Cardiac muscle cell (in vitro differentiated cells and primary cell): ENCODE measurements around the gene CEP126. TPM values are rescaled to one million over a fixed set of nuclear protein-coding genes. Genes with fewer than 3 reads are reported as not detected.
"Not testable (repeated sequence)": the region's sequence is repeated elsewhere in the genome, so short reads cannot be mapped to it uniquely, and the experiment has no call there.

Experiments
- DNase-seq, 2 donors: peaks; one replicate each; pipeline versions ENCODE4 v3.0.0 to v3.0.0-alpha.2; 2010 to 2017; ENCODE audit warnings: low read depth in 1 of 2, low spot score in 1 of 2
- H3K27ac ChIP-seq: fragments of 200-600 bp; sonication (generic); 2 replicates; pipeline ENCODE4 v1.5.1; 2016
- H3K27me3 ChIP-seq: fragments of 200-600 bp; sonication (generic); 2 replicates; pipeline ENCODE4 v1.6.0; 2016; ENCODE audit warnings: control low read depth
- H3K36me3 ChIP-seq: fragments of 200-600 bp; sonication (generic); 2 replicates; pipeline ENCODE4 v1.5.1; 2016; ENCODE audit warnings: control low read depth
- H3K4me1 ChIP-seq: fragments of 200-600 bp; sonication (generic); 2 replicates; pipeline ENCODE4 v1.8.1; 2017; ENCODE audit warnings: low read depth, mild to moderate bottlenecking, mixed run types
- H3K4me3 ChIP-seq: fragments of 200-600 bp; sonication (generic); 2 replicates; pipeline ENCODE4 v1.5.1; 2016; ENCODE audit warnings: mild to moderate bottlenecking
- H3K9me3 ChIP-seq: fragments of 200-600 bp; sonication (generic); 2 replicates; pipeline ENCODE4 v1.5.1; 2017; ENCODE audit warnings: low read depth, mild to moderate bottlenecking, control low read depth
- CTCF ChIP-seq: IDR thresholded peaks from 2 replicates; pipeline ENCODE4 v1.5.1; 2012; ENCODE audit warnings: low read depth, mild to moderate bottlenecking, low read length
- polyA plus RNA-seq: library from polyadenylated mRNA; unstranded; fragments of >200 nt; fragmentation: Nextera tagmentation; extraction: Ambion mirVana; gene quantifications from 2 replicates; pipeline ENCODE4 v1.2.1, GENCODE V29; 2016
- total RNA-seq: library from RNA; depleted of rRNA; stranded (reverse); fragments of >200 nt; gene quantifications from 2 replicates; pipeline ENCODE4 v1.2.3, GENCODE V29; 2016

CEP126 gene
- total and polyA plus RNA-seq, 2 experiments from 2014 or later: 1.2 to 1.5 TPM

GRCh38 chr11:101975734-101976133, 60.9 kb downstream of the CEP126 start:
- no peak for DNase-seq
- Histone ChIP-seq H3K27ac (no peak overlapping the region), H3K4me1 (no peaks in the 10 kb centered on the region), H3K9me3 (no peaks in the 10 kb centered on the region), H3K36me3 (no peaks in the 10 kb centered on the region), H3K4me3 (no peak overlapping the region), H3K27me3 (no peaks in the 10 kb centered on the region)
- TF ChIP-seq CTCF: no peak

- Histone ChIP-seq H3K36me3 (no peaks in the 10 kb centered on the region), H3K27ac (no peak overlapping the region), H3K27me3 (no peaks in the 10 kb centered on the region), H3K9me3 (no peaks in the 10 kb centered on the region), H3K4me1 (no peaks in the 10 kb centered on the region), H3K4me3 (no peak overlapping the region)
- peak; percentile 9 for TF ChIP-seq CTCF
- no peak for DNase-seq
These were observed 72.6 kb downstream of the CEP126 start for GRCh38 chr11:101987370-101987769.

- no peak for DNase-seq
- TF ChIP-seq CTCF: no peak
- no peak overlapping the region for H3K4me3 ChIP-seq
- no peaks in the 10 kb centered on the region for H3K27me3 ChIP-seq
- H3K9me3 ChIP-seq: no peaks in the 10 kb centered on the region
- no peaks in the 10 kb centered on the region for H3K4me1 ChIP-seq
- no peaks in the 10 kb centered on the region for H3K36me3 ChIP-seq
- H3K27ac ChIP-seq: no peak overlapping the region
These were observed 78.4 kb downstream of the CEP126 start for GRCh38 chr11:101993172-101993571.

GRCh38 chr11:101994052-101994469, 79.3 kb downstream of the CEP126 start:
- DNase-seq, H3K36me3 ChIP-seq, H3K27me3 ChIP-seq, H3K9me3 ChIP-seq, H3K4me3 ChIP-seq, H3K27ac ChIP-seq, H3K4me1 ChIP-seq: not testable (repeated sequence)

- Histone ChIP-seq H3K27ac (no peak overlapping the region), H3K4me1 (no peaks in the 10 kb centered on the region), H3K9me3 (no peaks in the 10 kb centered on the region), H3K27me3 (no peaks in the 10 kb centered on the region), H3K4me3 (no peak overlapping the region), H3K36me3 (no peaks in the 10 kb centered on the region)
- DNase-seq: no peak
- no peak for TF ChIP-seq CTCF
These were observed 81.3 kb downstream of the CEP126 start for GRCh38 chr11:101996111-101996510.

- Histone ChIP-seq H3K27me3 (no peaks in the 10 kb centered on the region), H3K9me3 (no peaks in the 10 kb centered on the region), H3K4me1 (no peaks in the 10 kb centered on the region), H3K27ac (no peak overlapping the region), H3K4me3 (no peak overlapping the region), H3K36me3 (no peaks in the 10 kb centered on the region)
- no peak for DNase-seq
- TF ChIP-seq CTCF: no peak
These were observed 87.0 kb downstream of the CEP126 start for GRCh38 chr11:102001657-102002338.
